ENCODE results near the gene NMUR1.

The NMUR1 gene

GRCh38 chr2:231552752-231553151, 22.5 kb upstream of the NMUR1 start:
- no peak for DNase-seq (ENCODE audit: low read depth)

- no peak for DNase-seq (ENCODE audit: low read depth)
Measured at GRCh38 chr2:231549446-231550239, 19.4 kb upstream of the NMUR1 start.

- DNase-seq (ENCODE audit: low read depth) = no peak
Measured at GRCh38 chr2:231548752-231549151, 18.5 kb upstream of the NMUR1 start.

- DNase-seq (ENCODE audit: low read depth) = no peak
Measured at GRCh38 chr2:231547315-231548110, 17.3 kb upstream of the NMUR1 start.

- DNase-seq (ENCODE audit: low read depth) = no peak
Measured at GRCh38 chr2:231546014-231546715, 15.9 kb upstream of the NMUR1 start.

GRCh38 chr2:231545105-231545902, 15.1 kb upstream of the NMUR1 start:
- DNase-seq (ENCODE audit: low read depth) = no peak

GRCh38 chr2:231542136-231542535, 11.9 kb upstream of the NMUR1 start:
- DNase-seq (ENCODE audit: low read depth) = peak; percentile 38

GRCh38 chr2:231541645-231542044, 11.4 kb upstream of the NMUR1 start:
- DNase-seq (ENCODE audit: low read depth) = no peak

GRCh38 chr2:231539991-231540390, 9.7 kb upstream of the NMUR1 start:
- DNase-seq (ENCODE audit: low read depth) = no peak

GRCh38 chr2:231535961-231536360, 5.7 kb upstream of the NMUR1 start:
- DNase-seq (ENCODE audit: low read depth) = no peak

GRCh38 chr2:231533777-231534125, 3.5 kb upstream of the NMUR1 start:
- no peak for DNase-seq (ENCODE audit: low read depth)

GRCh38 chr2:231533086-231533776, 3.0 kb upstream of the NMUR1 start:
- no peak for DNase-seq (ENCODE audit: low read depth)

- DNase-seq (ENCODE audit: low read depth) = no peak
Measured at GRCh38 chr2:231532756-231533035, 2.5 kb upstream of the NMUR1 start.

GRCh38 chr2:231531883-231532755, 1.9 kb upstream of the NMUR1 start:
- no peak for DNase-seq (ENCODE audit: low read depth)

GRCh38 chr2:231531466-231531865, 1.2 kb upstream of the NMUR1 start:
- no peak for DNase-seq (ENCODE audit: low read depth)

- DNase-seq (ENCODE audit: low read depth) = no peak
Measured at GRCh38 chr2:231528636-231529030, 1.6 kb downstream of the NMUR1 start.

GRCh38 chr2:231527955-231528635, 2.1 kb downstream of the NMUR1 start:
- DNase-seq (ENCODE audit: low read depth) = no peak

GRCh38 chr2:231527091-231527395, 3.2 kb downstream of the NMUR1 start:
- DNase-seq (ENCODE audit: low read depth) = no peak

- DNase-seq (ENCODE audit: low read depth) = no peak
Measured at GRCh38 chr2:231526341-231527090, 3.7 kb downstream of the NMUR1 start.
